Measurements from ENCODE around the gene FAM8A1. TPM values are rescaled to one million over a fixed set of nuclear protein-coding genes. Genes with fewer than 3 reads are reported as not detected.
A peak's percentile ranks its signal among the peaks of the same experiment; 100 is the strongest.

The FAM8A1 gene
- total and polyA plus RNA-seq, 9 of the 15 experiments (the other 6 are each of a cell fraction or from before 2014, with no cell fraction given): 4.9 to 23.6 (median 14.2) TPM

DNA sequence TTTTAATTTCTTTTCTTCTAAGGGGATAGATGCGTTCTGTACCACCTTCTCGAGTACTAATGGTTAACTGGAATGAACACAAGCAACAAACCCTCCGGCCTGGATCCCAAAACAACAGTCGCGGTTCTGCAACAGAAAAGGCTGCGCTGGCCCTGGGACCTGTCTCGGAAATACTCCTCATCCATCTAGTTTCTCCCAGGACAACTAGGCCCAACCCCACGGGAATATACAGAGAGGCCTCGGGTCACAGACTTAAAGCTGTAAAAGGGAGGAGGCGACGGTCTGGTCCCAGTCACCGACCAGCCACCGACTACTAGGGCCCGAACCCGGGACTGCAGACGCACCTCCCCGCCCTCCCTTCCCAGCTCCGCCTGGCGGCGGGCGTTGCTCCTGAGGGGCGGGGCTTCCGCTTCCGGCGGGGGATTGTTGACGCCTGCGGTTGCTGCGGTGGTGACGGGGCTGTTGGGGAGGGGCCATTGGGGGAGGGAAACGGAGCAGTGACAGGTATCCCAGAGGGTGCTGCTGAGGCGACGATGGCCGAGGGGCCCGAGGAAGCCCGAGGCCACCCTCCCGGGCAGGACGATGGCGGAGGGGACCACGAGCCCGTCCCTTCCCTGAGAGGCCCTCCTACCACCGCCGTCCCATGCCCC lies at the start of gene FAM8A1 (continued):
- TF ChIP-seq, protein P1, sequence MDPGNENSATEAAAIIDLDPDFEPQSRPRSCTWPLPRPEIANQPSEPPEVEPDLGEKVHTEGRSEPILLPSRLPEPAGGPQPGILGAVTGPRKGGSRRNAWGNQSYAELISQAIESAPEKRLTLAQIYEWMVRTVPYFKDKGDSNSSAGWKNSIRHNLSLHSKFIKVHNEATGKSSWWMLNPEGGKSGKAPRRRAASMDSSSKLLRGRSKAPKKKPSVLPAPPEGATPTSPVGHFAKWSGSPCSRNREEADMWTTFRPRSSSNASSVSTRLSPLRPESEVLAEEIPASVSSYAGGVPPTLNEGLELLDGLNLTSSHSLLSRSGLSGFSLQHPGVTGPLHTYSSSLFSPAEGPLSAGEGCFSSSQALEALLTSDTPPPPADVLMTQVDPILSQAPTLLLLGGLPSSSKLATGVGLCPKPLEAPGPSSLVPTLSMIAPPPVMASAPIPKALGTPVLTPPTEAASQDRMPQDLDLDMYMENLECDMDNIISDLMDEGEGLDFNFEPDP (CRISPR knock-in tag; IDR thresholded peaks at IDR 0.05): no peak
- TF ChIP-seq ZNF282 (CRISPR knock-in tag; IDR thresholded peaks at IDR 0.05): no peak
- no peak; the same call in 1 of the 2 replicates for TF ChIP-seq SMARCC2 (IDR thresholded peaks at IDR 0.05; ENCODE audit: low read depth)
- no peak for TF ChIP-seq HOXB6 (CRISPR knock-in tag; IDR thresholded peaks at IDR 0.05; ENCODE audit: borderline replicate concordance)
- TF ChIP-seq CHD4 (IDR thresholded peaks at IDR 0.05; ENCODE audit: insufficient read depth, insufficient replicate concordance, low read depth, low read length, poor library complexity, severe bottlenecking): no peak
- TF ChIP-seq, protein P2, sequence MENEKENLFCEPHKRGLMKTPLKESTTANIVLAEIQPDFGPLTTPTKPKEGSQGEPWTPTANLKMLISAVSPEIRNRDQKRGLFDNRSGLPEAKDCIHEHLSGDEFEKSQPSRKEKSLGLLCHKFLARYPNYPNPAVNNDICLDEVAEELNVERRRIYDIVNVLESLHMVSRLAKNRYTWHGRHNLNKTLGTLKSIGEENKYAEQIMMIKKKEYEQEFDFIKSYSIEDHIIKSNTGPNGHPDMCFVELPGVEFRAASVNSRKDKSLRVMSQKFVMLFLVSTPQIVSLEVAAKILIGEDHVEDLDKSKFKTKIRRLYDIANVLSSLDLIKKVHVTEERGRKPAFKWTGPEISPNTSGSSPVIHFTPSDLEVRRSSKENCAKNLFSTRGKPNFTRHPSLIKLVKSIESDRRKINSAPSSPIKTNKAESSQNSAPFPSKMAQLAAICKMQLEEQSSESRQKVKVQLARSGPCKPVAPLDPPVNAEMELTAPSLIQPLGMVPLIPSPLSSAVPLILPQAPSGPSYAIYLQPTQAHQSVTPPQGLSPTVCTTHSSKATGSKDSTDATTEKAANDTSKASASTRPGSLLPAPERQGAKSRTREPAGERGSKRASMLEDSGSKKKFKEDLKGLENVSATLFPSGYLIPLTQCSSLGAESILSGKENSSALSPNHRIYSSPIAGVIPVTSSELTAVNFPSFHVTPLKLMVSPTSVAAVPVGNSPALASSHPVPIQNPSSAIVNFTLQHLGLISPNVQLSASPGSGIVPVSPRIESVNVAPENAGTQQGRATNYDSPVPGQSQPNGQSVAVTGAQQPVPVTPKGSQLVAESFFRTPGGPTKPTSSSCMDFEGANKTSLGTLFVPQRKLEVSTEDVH (IDR thresholded peaks at IDR 0.05; ENCODE audit: low read depth, partially characterized antibody): peak; percentile 76
- TF ChIP-seq SETDB1 (IDR thresholded peaks at IDR 0.05; ENCODE audit: low read length): no peak
- TF ChIP-seq, protein P3, sequence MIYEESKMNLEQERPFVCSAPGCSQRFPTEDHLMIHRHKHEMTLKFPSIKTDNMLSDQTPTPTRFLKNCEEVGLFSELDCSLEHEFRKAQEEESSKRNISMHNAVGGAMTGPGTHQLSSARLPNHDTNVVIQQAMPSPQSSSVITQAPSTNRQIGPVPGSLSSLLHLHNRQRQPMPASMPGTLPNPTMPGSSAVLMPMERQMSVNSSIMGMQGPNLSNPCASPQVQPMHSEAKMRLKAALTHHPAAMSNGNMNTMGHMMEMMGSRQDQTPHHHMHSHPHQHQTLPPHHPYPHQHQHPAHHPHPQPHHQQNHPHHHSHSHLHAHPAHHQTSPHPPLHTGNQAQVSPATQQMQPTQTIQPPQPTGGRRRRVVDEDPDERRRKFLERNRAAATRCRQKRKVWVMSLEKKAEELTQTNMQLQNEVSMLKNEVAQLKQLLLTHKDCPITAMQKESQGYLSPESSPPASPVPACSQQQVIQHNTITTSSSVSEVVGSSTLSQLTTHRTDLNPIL (CRISPR knock-in tag; IDR thresholded peaks at IDR 0.05): no peak
- TF ChIP-seq, protein P4, sequence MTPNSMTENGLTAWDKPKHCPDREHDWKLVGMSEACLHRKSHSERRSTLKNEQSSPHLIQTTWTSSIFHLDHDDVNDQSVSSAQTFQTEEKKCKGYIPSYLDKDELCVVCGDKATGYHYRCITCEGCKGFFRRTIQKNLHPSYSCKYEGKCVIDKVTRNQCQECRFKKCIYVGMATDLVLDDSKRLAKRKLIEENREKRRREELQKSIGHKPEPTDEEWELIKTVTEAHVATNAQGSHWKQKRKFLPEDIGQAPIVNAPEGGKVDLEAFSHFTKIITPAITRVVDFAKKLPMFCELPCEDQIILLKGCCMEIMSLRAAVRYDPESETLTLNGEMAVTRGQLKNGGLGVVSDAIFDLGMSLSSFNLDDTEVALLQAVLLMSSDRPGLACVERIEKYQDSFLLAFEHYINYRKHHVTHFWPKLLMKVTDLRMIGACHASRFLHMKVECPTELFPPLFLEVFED (CRISPR knock-in tag; conservative IDR thresholded peaks at IDR 0.05): no peak
- no peak for TF ChIP-seq PURB (CRISPR knock-in tag; IDR thresholded peaks at IDR 0.05; ENCODE audit: low read depth)
- TF ChIP-seq MYBL2 (IDR thresholded peaks at IDR 0.05; ENCODE audit: low read depth): no peak
- TF ChIP-seq MYBL2 (CRISPR knock-in tag; IDR thresholded peaks at IDR 0.05; ENCODE audit: borderline replicate concordance): no peak
- no peak for TF ChIP-seq STAT5B (CRISPR knock-in tag; IDR thresholded peaks at IDR 0.05)
- TF ChIP-seq TSC22D4 (tag; IDR thresholded peaks at IDR 0.05): no peak
- no peak; a peak in 1 of 3 replicates for TF ChIP-seq CBX3 (IDR thresholded peaks at IDR 0.05; ENCODE audit: borderline replicate concordance in 1 of 2, low read length in 2 of 2)
- peak; percentile 84 for TF ChIP-seq ZFX (CRISPR knock-in tag; IDR thresholded peaks at IDR 0.05)
- TF ChIP-seq, protein P5, sequence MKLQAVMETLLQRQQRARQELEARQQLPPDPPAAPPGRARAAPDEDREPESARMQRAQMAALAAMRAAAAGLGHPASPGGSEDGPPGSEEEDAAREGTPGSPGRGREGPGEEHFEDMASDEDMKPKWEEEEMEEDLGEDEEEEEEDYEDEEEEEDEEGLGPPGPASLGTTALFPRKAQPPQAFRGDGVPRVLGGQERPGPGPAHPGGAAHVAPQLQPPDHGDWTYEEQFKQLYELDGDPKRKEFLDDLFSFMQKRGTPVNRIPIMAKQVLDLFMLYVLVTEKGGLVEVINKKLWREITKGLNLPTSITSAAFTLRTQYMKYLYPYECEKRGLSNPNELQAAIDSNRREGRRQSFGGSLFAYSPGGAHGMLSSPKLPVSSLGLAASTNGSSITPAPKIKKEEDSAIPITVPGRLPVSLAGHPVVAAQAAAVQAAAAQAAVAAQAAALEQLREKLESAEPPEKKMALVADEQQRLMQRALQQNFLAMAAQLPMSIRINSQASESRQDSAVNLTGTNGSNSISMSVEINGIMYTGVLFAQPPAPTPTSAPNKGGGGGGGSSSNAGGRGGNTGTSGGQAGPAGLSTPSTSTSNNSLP (IDR thresholded peaks at IDR 0.05; ENCODE audit: borderline replicate concordance, low read depth, low read length): 0 out of 2 replicates have a peak, but pooled peaks have one; percentile 17
- no peak for TF ChIP-seq PTRF (tag; IDR thresholded peaks at IDR 0.05)

Measured in K562 (cell line).